MG63 (cell line): ENCODE data around the gene SLC23A3. TPM values are rescaled to one million over a fixed set of nuclear protein-coding genes. Genes with fewer than 3 reads are reported as not detected.

ENCODE experiments used
- DNase-seq: peaks from one replicate; pipeline ENCODE4 v3.0.0-alpha.2; 2020
- H3K27me3 ChIP-seq: fragments of 250-450 bp; sonication (Bioruptor Pico); 2 replicates; pipeline ENCODE4 v1.5.1; 2020; ENCODE audit warnings: mild to moderate bottlenecking, moderate library complexity
- H3K36me3 ChIP-seq: fragments of 250-450 bp; sonication (Bioruptor Pico); 2 replicates; pipeline ENCODE4 v1.5.1; 2020; ENCODE audit warnings: mild to moderate bottlenecking, moderate library complexity
- H3K4me3 ChIP-seq: fragments of 250-450 bp; sonication (Bioruptor Pico); 2 replicates; pipeline ENCODE4 v1.5.1; 2020; ENCODE audit warnings: mild to moderate bottlenecking, moderate library complexity
- H3K9me3 ChIP-seq: fragments of 250-450 bp; sonication (Bioruptor Pico); 2 replicates; pipeline ENCODE4 v1.5.1; 2020; ENCODE audit warnings: mild to moderate bottlenecking, moderate library complexity
- total RNA-seq: library from RNA; depleted of rRNA; stranded (reverse); fragments of >200 nt; shearing (Covaris generic); gene quantifications from 2 replicates; pipeline ENCODE4 v1.2.3, GENCODE V29; 2014; ENCODE audit warnings: low replicate concordance

SLC23A3 gene
- total RNA-seq, 1 experiment from 2014 or later: not detected

DNA sequence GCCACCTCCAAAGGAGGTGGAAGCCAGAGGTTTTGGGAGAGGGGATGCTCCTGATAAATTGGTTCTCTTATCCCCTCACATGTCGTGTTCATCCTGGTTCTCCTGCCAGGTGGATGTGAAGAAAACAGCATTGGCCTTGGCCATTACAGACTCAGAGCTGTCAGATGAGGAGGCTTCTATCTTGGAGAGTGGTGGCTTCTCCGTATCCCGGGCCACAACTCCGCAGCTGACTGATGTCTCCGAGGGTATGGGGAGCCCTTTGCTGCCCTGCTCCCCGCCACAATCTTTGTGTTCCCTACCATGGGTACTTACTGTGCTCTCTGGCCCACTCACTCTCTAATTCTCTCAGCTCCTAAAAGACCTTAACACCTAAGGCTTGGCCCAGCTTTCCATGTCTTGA is 11.7 kb upstream of the SLC23A3 start:
- Histone ChIP-seq H3K4me3 (no peak overlapping the region), H3K9me3 (no peaks in the 10 kb centered on the region), H3K27me3 (no peaks in the 10 kb centered on the region), H3K36me3 (peaks cover 45% of the 10 kb centered on the region)
- DNase-seq: no peak

DNA sequence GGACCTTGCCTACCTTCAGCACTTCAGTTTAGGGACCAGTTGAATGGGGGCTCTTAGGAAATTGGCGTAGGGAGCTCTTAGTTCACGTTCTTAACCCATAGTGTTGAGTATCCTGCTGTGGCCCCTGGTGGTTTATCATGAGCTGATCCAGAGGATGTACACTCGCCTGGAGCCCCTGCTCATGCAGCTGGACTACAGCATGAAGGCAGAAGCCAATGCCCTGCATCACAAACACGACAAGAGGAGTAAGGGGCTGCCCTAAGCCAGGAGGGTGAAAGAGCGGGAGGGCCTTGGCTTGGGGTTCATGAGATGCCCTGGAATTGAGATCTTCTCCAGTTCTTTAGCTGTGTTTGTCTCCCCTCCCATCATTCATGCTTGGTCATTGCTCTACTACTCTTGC is 11.1 kb upstream of the SLC23A3 start:
- H3K36me3 ChIP-seq: peaks cover 45% of the 10 kb centered on the region
- no peak overlapping the region for H3K4me3 ChIP-seq
- DNase-seq: no peak
- H3K9me3 ChIP-seq: no peaks in the 10 kb centered on the region
- H3K27me3 ChIP-seq: no peaks in the 10 kb centered on the region

DNA sequence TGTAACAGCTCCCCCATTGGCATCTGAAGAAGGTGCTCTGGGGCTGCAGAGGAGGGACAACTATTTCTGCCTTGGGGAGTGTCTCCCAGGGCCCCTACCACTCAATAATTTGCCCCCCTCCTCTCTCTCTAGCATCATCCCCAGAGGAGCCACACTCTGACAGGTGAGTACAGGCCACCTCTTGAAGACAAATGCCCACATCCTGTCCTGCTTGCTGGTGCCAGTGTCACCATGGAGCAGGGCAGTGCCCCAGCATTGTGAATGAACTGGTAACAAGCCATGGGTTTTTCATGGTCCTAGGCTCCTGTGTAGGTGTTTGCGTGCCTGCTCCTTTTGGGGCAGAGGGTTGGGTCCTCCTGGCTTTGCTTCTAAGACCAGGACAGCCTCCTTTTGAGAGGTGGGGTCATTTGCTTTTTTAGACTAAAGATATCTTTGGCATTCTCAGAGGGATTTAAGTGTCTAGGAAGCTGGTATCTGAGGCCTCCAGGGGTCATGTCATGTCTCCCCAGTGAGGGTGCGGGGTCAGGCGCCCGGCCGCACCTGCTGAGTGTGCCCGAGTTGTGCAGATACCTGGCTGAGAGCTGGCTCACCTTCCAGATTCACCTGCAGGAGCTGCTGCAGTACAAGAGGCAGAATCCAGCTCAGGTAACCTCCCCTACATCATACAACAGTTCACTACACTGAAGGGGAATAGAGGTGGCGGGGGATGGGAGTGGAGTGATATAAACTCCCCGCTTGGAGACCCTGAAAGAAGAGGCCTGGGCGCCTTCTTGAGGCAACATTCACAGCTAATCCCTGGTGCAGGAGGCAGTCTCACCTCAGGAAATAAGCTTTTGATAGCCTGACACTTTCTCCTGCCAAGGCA is 10.0 kb upstream of the SLC23A3 start:
- peaks cover 48% of the 10 kb centered on the region for H3K36me3 ChIP-seq
- no peaks in the 10 kb centered on the region for H3K27me3 ChIP-seq
- no peak overlapping the region; the same call in 1 of the 2 replicates for H3K4me3 ChIP-seq

DNA sequence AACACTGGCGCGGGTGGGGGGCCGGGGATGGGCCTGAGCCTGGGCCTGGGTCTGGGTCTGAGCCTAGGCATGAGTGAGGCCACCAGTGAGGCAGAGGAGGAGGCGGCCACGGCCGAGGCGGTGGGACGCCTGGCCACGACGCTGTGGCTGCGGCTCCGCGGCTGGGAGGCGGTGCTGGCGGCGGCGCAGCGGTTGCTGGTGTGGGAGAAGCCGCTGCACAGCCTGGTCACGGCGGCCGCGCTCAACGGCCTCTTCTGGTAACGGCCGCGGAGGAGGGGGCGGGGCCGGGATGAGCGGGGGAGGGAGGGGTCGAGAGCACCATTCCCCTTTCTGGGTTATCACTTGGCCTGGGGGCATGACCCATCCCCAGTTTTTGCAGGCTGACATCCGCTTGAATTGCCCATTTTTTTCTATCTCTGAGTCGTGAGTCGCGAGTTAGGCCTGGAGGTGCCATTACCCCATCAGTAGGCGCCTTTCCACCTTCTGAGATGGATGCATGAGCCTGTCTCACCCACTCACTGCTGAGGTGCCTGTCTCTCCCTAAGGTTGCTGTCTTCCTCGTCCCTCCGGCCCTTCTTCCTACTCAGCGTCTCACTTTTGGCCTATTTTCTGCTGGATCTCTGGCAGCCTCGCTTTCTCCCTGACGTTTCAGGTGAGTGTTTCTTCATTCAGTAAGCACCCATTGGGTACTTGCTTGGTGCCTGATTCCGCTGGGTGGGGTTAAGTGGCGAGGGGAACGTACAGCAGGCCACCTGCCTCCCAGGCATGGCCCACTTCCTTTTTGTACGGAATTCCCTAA is 8.7 kb upstream of the SLC23A3 start:
- Histone ChIP-seq H3K9me3 (no peaks in the 10 kb centered on the region), H3K4me3 (peak overlapping the region; percentile 98), H3K27me3 (no peaks in the 10 kb centered on the region), H3K36me3 (peaks cover 56% of the 10 kb centered on the region)
- peak; percentile 41 for DNase-seq

More for the DNA sequence above, 10.0 kb upstream of the SLC23A3 start:
- no peak for DNase-seq
- no peaks in the 10 kb centered on the region for H3K9me3 ChIP-seq

DNA sequence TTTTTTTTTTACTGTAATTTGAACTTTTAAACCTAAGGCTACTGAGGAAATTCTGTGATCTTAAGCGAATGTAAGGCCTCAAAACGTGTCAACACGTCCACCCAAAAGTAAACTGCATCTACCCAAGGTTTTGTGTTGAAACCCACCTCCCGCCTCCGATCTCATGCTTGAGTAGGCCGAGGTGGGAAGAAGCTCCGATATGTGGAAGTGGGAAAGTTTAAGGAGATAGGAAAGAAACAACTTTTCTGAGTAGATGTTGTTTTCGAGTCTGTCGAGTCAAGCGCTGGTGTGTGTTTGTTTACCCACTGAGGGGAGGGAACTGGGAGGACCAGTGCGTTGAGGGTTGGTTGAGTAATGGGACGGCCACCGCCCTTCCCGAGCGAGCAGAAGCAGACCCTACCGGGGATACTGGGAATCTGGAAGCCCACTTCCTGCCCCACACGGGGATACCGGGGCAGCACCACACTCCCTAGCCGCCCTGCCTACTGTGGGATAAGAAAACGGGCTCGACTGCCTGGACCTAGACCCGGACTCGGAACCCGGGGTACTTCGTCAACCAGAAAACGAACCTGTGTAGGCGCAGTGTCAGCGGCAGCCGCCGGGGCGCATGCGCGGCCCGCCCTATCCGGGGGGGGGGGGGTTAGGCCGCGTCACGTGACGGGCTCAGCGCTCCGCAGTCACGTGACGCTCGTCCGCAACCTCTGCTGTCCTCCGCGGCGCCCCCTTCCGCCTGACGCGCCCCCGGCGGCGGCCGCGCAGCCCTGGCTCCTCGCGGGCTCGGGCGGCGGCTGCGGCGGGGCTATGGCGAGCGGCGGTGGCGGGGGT is 7.9 kb upstream of the SLC23A3 start, which contains the start of gene RETREG2:
RETREG2 (plus strand) TSS at position 724 of the 825 bp plus-strand sequence; CDS start at position 802, 78 bp downstream.
- Histone ChIP-seq H3K36me3 (peaks cover 55% of the 10 kb centered on the region), H3K4me3 (peak within 1 kb of the TSS; percentile 98), H3K9me3 (no peaks in the 10 kb centered on the region)

DNA sequence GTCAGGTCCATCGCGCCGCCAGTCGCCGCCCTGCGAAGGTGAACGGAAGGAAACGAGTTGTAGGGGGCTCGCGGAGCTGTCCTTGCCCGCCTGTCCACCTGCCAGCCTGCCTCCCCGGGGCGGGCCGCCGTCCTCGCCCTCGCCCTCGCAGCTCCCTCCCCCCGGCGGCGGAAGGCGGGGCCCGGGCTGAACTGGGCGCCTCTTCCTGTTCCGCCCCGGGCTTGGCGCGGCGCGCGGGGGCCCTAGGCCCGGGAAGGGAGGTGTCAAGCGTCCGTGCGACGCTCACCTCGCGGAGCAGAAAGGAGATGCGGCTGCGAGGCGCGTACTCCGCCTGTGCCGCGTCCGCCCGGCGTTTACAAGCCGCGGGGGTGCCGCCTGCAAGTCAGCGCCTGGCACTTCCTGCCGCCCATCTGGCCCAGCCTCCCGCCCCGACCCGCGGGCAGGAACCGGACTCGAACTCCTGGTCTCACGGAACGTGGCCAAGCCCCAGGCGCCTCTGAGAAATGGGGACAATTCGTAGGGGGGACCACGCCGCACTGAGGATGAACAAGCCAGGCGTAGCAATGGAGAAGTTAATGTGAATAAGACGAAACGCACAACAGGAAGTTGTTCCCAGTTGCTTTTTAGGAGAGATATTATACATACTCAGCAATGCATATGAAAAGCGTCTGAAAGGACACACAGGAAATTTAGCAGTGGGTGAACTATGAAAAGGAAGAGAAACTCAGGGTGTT is 7.2 kb upstream of the SLC23A3 start, which contains the start of gene CNPPD1:
CNPPD1 (minus strand) TSS at position 108 of the 734 bp plus-strand sequence; CDS start at position 11, 97 bp downstream.
- H3K36me3 ChIP-seq: peaks cover 49% of the 10 kb centered on the region
- DNase-seq: peak; percentile 89
- H3K27me3 ChIP-seq: no peaks in the 10 kb centered on the region
- peak within 1 kb of the TSS; percentile 98 for H3K4me3 ChIP-seq
- H3K9me3 ChIP-seq: no peaks in the 10 kb centered on the region

More for the DNA sequence above, 7.9 kb upstream of the SLC23A3 start, which contains the start of gene RETREG2:
- DNase-seq: peak; percentile 87
- no peaks in the 10 kb centered on the region for H3K27me3 ChIP-seq

DNA sequence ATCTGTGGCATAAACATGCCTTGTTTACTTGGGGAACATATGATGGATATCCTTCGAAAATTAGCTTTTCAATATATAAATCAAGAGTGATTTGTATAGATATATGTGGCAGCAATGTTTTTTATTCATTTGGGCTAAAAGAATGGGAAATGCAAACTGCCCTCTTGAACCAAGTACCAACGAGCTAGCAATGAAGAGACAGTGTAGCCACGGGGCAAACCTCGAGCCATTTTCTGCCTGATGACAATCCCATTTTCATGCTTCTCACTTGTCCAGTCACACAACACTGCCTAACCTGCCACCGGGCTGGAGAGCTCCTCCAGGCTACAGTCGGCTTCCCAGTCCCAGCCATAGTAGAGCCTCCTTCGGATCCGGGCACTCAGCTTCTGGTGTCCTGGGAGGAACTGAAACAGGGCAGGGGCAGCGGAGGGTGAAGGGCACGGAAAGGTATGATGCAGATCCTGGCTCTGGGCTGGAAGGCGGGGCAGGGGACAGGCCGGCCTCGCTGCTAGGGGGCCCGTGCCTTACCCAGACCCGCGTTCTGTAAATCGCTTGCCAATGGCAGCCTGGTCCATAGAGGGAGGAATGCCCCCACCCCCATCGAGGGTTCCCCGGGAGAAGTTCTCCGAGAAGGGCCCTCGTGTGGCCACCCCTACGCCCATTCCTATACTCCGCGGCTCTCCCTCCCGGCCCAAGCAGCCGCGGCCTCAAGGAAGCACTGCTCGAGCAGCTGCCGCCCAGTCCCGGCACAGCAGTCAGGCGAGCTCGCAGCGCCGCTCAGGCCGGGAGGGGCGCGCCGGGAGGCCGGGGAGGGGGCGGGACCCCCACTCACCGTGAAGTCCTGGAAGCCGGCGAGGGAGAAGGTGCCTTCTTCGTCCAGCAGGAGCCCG is 6.3 kb upstream of the SLC23A3 start:
- peak overlapping the region; percentile 98 for H3K4me3 ChIP-seq
- DNase-seq: peak; percentile 49
- H3K36me3 ChIP-seq: peaks cover 42% of the 10 kb centered on the region
- no peaks in the 10 kb centered on the region for H3K27me3 ChIP-seq
- H3K9me3 ChIP-seq: no peaks in the 10 kb centered on the region

DNA sequence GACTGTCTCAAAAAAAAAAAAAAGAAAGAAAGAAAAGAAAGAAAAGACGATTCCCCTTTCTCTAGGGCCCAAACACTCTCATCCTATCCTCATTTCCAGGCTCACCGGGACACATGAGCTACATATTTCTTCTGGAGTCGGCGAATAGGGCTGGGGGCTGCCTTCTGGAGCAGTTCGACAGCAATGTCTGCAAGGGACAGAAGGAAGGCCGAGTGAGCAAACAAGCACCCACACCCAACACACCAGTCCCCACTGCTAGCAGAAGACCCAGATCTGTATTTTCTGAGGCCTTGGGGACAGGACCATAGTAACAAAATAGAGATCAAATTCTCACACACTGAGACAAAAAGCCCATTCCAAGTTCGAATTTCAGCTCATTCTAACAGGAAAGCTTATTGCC is 5.7 kb upstream of the SLC23A3 start:
- H3K27me3 ChIP-seq: no peaks in the 10 kb centered on the region
- no peak for DNase-seq
- H3K4me3 ChIP-seq: peak overlapping the region; percentile 98
- no peaks in the 10 kb centered on the region for H3K9me3 ChIP-seq
- H3K36me3 ChIP-seq: peaks cover 40% of the 10 kb centered on the region

DNA sequence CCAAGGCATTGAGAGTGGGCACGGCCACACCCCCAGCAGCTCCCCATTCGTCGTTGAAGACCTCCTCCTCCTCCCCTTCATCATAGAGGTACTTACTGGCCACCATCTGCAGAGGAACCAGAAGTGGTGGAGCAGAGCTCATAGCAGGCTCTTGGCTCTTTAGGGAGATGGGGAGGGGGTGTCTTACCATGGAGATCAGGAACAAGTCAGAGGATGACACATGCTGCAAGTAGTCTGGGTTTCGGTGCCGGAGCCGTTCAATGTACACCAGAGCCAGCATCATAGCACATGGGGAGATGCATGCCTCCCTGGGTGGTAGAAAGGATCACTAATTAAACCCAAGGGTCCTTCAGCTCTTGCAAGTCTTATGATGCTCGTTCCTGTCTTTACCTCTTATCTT is 5.0 kb upstream of the SLC23A3 start:
- peaks cover 33% of the 10 kb centered on the region for H3K36me3 ChIP-seq
- H3K4me3 ChIP-seq: no peak overlapping the region
- DNase-seq: no peak
- no peaks in the 10 kb centered on the region for H3K27me3 ChIP-seq
- no peaks in the 10 kb centered on the region for H3K9me3 ChIP-seq

DNA sequence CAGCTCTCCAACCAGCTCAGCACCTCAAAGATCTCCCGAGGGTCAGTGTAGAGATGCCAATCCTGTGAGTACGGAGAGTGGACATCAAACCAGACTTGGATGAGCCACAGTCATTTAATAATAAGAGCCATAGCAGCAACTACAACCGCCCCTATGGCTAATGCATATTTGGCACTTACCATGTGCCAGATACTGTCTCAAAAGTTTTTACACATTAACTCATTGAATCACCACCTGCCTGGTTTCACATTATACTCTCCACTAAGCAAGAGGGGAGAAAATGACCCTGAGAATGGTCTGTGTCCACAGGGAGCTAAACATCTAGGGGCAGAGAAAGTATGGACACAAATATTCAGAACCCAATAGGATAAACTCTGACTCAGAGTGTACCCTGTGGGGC is 4.3 kb upstream of the SLC23A3 start:
- no peak overlapping the region for H3K4me3 ChIP-seq
- no peak for DNase-seq
- no peaks in the 10 kb centered on the region for H3K27me3 ChIP-seq
- H3K36me3 ChIP-seq: peaks cover 27% of the 10 kb centered on the region
- H3K9me3 ChIP-seq: no peaks in the 10 kb centered on the region

DNA sequence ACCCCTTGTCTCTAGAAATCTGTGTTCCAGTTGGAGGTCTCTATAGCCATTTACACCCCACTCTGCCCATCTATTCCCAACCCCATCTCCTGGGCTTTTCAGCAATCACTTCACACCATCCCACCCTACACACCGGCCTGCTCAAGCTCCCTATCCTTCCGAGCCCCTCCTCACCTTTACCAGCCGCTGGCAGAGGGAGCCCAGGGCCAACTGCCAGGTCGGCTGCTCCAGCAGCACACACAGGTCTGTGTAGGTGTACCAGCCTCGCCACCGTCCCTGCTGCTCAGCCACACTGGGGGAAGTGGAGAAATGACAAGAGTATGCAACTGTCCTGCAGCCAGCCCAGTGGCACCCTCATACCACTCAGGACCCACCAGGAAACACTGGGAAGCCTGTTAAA is 3.3 kb upstream of the SLC23A3 start:
- H3K36me3 ChIP-seq: peaks cover 23% of the 10 kb centered on the region
- no peak overlapping the region for H3K4me3 ChIP-seq
- H3K27me3 ChIP-seq: no peaks in the 10 kb centered on the region
- no peak for DNase-seq
- no peaks in the 10 kb centered on the region for H3K9me3 ChIP-seq

DNA sequence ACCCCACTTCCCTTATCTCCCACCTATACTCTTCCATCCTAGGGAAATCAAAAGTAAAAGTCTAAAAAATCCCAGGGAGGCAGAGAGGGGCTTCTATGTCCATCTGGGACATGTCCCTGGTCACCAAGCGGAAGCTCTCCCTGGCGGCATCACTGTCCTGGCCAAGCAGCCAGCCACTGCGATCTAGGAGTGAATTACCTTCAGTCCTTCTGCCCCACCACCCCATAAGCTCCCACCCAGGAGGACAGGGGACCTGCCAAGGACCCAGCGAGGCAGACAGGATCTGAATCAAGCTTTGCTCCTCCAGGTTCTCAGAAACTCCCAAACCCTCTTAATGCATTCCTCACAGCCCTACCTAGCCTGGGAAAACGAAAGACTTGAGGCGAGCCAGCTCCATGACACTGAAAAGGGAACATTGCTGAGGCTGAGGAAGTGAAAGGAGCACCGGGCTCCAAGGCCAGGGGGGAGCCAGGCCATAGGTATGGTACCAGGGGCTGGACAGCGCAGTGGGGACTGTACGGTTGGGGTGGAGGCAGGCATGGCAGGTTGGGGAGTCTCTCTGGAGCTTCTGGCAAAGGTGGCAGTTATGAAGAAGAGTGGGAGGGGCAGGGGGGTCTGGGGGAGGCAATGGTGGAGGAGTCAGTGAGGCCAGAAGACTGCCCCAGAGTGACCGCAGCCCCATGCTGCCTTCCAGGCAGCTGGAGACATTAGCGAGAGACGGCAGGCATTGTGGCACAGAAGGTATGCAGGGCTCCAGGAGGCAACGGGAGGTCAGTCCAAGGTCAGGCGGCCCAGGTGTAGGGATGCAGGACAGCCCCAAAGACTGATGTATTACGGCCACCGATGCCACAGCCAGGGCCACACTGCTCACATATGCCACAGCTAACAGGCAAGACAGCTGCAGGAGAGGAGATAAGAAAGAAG is 2.7 kb upstream of the SLC23A3 start:
- no peak overlapping the region for H3K4me3 ChIP-seq

DNA sequence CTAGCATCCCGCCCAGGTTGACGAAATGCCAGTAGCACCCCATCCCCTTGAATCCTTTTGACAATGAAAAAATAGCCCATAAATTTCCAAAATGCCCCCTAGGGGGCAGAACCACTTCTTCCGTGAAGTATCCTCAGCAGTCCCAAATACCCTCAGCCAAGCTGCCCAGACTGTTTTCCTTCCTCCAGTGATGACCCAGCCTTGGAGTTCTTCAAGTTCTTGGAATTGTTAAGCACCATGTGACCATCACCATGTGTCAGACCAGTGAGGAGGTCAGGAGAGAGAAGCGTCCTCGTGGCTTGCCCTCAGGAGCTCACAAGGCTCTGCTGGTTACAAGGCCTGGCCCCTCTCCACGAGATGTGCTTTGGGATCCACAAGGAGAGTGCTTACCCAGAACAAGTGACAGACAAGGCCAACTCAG is 1.4 kb upstream of the SLC23A3 start:
- no peak overlapping the region for H3K4me3 ChIP-seq
- H3K9me3 ChIP-seq: no peaks in the 10 kb centered on the region
- peak; percentile 54 for DNase-seq
- H3K27me3 ChIP-seq: no peaks in the 10 kb centered on the region
- H3K36me3 ChIP-seq: peaks cover 23% of the 10 kb centered on the region

More for the DNA sequence above, 2.7 kb upstream of the SLC23A3 start:
- Histone ChIP-seq H3K9me3 (no peaks in the 10 kb centered on the region), H3K36me3 (peaks cover 23% of the 10 kb centered on the region), H3K27me3 (no peaks in the 10 kb centered on the region)
- DNase-seq: no peak

DNA sequence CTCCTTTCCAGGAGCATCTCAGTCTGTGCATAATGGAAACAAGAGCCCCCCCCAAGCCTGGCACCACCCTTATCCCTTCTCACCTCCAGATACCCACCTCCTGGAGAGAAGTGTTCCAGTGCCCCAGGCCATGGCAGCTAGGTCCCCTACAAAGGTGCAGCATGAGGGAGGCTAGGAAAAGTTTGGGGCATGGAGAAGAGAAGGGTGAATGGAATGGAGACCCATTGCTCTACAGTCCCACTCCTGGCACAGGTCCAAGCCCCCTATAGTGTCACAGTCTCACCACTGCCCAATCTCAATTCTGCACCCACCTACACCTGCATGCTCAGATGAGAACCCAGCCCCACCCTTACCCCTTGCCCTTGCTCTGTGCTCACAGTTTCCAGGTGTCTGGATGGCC is 897 bp downstream of the SLC23A3 start:
- H3K9me3 ChIP-seq: no peaks in the 10 kb centered on the region
- H3K4me3 ChIP-seq: no peak overlapping the region
- H3K27me3 ChIP-seq: no peaks in the 10 kb centered on the region
- peaks cover 10% of the 10 kb centered on the region for H3K36me3 ChIP-seq
- DNase-seq: no peak
